Measurements from ENCODE around the gene CTTNBP2.

CTTNBP2 gene

DNA sequence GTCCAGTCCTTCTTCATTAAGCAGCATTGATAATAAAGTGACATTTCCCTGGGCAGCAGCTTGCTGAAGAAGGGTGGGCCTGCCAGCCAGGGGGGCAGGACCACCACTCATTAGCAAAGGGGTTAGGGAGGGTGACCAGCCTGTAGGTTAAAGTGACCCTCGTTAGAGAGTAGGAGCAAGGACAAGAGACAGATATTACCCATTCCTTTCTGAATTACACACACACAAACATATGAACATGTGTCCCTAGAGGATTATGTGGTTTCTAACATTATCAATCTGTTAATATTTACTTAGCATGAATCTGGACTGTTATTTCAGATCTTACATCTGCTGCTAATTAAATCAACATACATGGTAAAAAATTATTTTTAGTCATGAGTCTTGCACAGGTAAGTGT lies 88.9 kb downstream of the CTTNBP2 start:
- H3K4me3 ChIP-seq (ENCODE audit: control insufficient read depth, low read depth, low read length) = no peak overlapping the region
- DNase-seq (ENCODE audit: low read depth) = no peak
- TF ChIP-seq, protein P1, sequence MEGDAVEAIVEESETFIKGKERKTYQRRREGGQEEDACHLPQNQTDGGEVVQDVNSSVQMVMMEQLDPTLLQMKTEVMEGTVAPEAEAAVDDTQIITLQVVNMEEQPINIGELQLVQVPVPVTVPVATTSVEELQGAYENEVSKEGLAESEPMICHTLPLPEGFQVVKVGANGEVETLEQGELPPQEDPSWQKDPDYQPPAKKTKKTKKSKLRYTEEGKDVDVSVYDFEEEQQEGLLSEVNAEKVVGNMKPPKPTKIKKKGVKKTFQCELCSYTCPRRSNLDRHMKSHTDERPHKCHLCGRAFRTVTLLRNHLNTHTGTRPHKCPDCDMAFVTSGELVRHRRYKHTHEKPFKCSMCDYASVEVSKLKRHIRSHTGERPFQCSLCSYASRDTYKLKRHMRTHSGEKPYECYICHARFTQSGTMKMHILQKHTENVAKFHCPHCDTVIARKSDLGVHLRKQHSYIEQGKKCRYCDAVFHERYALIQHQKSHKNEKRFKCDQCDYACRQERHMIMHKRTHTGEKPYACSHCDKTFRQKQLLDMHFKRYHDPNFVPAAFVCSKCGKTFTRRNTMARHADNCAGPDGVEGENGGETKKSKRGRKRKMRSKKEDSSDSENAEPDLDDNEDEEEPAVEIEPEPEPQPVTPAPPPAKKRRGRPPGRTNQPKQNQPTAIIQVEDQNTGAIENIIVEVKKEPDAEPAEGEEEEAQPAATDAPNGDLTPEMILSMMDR (conservative IDR thresholded peaks at IDR 0.05; ENCODE audit: control insufficient read depth, insufficient read depth, low read depth, low read length) = no peak

DNA sequence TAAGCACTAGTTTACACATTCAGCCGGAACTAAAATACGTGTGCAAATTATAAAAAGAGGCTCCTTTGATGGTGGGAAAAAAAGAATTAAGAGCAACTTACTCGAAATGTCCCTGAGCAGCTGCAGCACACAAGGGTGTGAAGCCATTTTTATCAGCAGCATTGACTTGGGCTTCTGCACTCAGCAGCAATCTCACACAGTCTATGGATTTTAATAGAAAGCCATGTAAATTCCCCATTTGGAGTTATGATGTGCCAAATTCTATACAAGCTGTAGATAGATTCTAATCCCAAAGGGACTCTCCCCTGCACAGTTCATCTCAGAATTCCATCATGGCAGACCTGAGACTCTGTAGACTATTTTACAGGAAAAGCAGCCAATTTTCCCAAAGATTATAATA lies 90.5 kb downstream of the CTTNBP2 start:
- no peak for DNase-seq (ENCODE audit: low read depth)
- H3K4me3 ChIP-seq (ENCODE audit: control insufficient read depth, low read depth, low read length) = no peak overlapping the region
- TF ChIP-seq, protein P1 (conservative IDR thresholded peaks at IDR 0.05; ENCODE audit: control insufficient read depth, insufficient read depth, low read depth, low read length) = no peak

DNA sequence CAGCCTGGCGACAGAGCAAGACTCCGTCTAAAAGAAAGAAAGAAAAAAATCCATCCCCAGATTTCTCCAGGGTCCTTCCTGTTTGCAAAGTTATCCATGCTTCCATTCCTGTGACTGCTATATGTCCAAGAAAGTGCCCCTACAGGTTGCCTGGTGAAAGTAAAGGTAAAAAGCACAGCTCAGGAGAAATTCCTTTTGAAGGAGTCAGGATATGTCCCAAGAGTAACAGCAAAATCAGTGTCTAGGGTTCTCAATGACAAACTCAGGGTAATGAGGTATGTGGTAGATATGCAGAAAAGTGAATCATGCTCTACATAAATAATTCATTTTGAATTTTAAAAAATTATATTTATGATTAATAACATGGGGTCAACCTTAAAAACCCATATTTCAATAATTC lies 91.5 kb downstream of the CTTNBP2 start:
- TF ChIP-seq, protein P1 (conservative IDR thresholded peaks at IDR 0.05; ENCODE audit: control insufficient read depth, insufficient read depth, low read depth, low read length) = no peak
- DNase-seq (ENCODE audit: low read depth) = no peak
- no peak overlapping the region for H3K4me3 ChIP-seq (ENCODE audit: control insufficient read depth, low read depth, low read length)

GRCh38 chr7:117780832-117781231 lies 92.4 kb downstream of the CTTNBP2 start:
- TF ChIP-seq, protein P1 (conservative IDR thresholded peaks at IDR 0.05; ENCODE audit: control insufficient read depth, insufficient read depth, low read depth, low read length) = no peak
- peak; percentile 10 for DNase-seq (ENCODE audit: low read depth)
- no peak overlapping the region for H3K4me3 ChIP-seq (ENCODE audit: control insufficient read depth, low read depth, low read length)

- H3K4me3 ChIP-seq (ENCODE audit: control insufficient read depth, low read depth, low read length) = no peak overlapping the region
- TF ChIP-seq, protein P1 (conservative IDR thresholded peaks at IDR 0.05; ENCODE audit: control insufficient read depth, insufficient read depth, low read depth, low read length) = no peak
- DNase-seq (ENCODE audit: low read depth) = no peak
Measured at GRCh38 chr7:117777335-117778142, 95.7 kb downstream of the CTTNBP2 start.

DNA sequence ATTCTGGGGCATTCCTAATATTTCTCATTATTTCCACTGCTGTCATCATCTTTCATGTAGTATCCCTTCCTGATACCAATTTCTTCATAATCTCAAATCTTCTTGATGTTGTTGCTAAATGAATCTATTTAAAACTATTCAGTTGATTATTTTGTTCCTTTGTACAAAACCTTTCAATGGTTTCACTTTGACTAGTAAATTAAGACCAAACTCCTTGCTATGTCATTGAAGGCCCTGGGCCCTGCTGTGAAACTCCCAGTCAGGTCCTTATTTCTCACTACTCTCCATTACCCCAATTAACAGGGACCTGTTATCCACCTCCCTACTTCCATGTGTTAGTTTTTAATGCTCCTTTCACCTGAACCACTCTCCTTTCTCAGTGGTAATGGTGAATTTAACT lies 97.0 kb downstream of the CTTNBP2 start:
- no peak overlapping the region for H3K4me3 ChIP-seq (ENCODE audit: control insufficient read depth, low read depth, low read length)
- TF ChIP-seq, protein P1 (conservative IDR thresholded peaks at IDR 0.05; ENCODE audit: control insufficient read depth, insufficient read depth, low read depth, low read length) = no peak
- DNase-seq (ENCODE audit: low read depth) = no peak
